G401 (cell line): ENCODE measurements around the gene SIDT2. TPM values are rescaled to one million over a fixed set of nuclear protein-coding genes. Genes with fewer than 3 reads are reported as not detected.

Experiments used
- DNase-seq: peaks from one replicate; pipeline ENCODE4 v3.0.0-alpha.2; 2015; ENCODE audit warnings: low spot score
- in situ Hi-C: cut with HindIII; loops from 2 replicates; pipeline ENCODE4 v1.10.0; 2016; ENCODE audit warnings: low sequenced_read_pairs, mixed read lengths
- total RNA-seq: library from RNA; depleted of rRNA; stranded (reverse); fragments of >200 nt; shearing (Covaris generic); gene quantifications from 2 replicates; pipeline ENCODE4 v1.2.3, GENCODE V29; 2014

The SIDT2 gene
- total RNA-seq, 1 experiment from 2014 or later, result 18.6 TPM

GRCh38 chr11:117187428-117187798, 8.9 kb downstream of the SIDT2 start:
- no peak for DNase-seq
- in situ Hi-C loops, result no loop called here

DNA sequence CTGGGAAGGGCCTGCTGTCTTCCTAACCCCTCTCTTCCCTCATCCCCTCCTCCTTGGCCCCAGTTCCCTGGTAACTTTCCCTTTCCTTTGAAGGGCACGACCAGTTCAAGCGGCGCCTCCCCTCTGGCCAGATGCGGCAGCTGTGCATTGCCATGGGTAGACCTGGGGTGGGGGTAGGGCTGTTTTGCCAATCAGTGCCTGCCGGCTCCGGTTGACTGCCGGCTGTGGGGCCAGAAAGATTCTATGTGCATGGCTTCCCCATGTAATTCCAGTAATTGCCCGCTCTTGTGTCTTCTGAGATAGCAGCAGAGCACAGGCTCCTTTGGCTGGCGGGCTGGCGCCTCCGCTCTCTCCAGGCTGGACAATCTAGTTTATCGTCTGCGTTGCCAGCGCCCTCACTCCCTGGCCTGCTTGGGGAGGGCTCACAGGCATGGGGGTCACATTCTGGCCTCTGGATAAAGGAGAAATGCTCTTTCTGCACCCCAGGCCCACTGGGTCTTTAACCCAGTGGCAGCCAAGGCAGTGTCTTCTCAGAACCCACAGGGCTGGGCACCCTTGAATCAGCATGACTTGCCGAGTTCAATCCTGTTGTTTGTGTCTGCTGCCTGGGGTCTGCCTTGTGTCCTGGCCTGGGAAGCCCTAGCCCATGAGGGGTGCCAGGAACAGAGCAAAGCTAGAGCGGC, 9.4 kb downstream of the SIDT2 start:
- DNase-seq, result no peak
- in situ Hi-C loops, result no loop called here

DNA sequence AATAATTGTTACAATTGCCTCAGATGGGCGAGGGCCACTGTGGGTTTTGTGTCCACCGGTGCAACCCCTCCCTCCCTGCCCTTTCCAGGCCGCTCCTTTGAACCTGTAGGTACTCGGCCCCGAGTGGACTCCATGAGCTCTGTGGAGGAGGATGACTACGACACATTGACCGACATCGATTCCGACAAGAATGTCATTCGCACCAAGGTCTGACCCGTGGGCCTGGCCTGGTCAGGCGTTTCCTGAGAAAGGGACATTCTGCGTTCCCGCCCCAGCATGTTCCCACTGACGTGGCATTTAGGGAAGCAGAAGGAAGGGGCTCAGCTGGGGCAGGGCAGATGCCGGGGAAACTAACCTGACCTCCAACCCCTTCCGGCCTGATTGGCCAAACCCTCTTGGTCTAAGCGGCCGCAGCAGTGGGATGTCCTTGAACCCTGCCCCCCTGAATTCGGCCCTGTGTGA, 10.1 kb downstream of the SIDT2 start:
- no peak for DNase-seq
- in situ Hi-C loops, result no loop called here

DNA sequence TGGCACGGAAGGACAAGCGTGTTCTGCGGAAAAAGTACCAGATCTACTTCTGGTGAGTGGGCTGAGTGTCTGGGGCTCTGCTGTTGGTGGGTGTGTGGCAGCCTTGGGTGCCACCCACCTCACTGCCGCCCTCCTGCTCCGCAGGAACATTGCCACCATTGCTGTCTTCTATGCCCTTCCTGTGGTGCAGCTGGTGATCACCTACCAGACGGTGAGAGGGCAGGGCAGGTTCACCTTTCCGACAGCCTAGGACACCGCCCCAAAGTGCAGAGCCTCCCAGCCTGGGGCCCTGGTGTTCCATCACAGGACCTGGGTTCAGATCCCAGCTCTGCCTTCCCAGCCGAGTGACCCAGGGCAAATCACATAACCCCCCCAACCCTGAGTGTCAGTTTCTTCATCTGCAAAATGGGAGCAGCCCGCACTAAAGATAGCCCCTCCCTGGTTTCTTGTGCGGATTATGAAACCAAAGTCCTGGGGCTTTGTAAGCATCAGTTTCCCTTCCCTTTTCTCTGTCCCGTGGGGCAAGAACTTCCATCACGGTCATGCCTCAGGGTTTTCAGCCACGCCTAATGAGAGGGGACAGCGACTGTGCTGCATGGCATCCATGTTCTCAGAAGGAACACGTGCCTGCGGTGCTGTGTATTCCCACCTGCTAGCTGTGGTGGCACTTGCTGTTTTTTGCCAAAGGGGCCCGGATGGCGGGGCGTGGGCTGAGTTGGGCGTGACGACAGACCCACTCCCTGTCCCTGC, 10.8 kb downstream of the SIDT2 start:
- in situ Hi-C loops, result no loop called here

GRCh38 chr11:117189941-117190544, 11.5 kb downstream of the SIDT2 start:
- in situ Hi-C loops, result no loop called here
- no peak for DNase-seq

More for the DNA sequence above, 10.8 kb downstream of the SIDT2 start:
- no peak for DNase-seq

DNA sequence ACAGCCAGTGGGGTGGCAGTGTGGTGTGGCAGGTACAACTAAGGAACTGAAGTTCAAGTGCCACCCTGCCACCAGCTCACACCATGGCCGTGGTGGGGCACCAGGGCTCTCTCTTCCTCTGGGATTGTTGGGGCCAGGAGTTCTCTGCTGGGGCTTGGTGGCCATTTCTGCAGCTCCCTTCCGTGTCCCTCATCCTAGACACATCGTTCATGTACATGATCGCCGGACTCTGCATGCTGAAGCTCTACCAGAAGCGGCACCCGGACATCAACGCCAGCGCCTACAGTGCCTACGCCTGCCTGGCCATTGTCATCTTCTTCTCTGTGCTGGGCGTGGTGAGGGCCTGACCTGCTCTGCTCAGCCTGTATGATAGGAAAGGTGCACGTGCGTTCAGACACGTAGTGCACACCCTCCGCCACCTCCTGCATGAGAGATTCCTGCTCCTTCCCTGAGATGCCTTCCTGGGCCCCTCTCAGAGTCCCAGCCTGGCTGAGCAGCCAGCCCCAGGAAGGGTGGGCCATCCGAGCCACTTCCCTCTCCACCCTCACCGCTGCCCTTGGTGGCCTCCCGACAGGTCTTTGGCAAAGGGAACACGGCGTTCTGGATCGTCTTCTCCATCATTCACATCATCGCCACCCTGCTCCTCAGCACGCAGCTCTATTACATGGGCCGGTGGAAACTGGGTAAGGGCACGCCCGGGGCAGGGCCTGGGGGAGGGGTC, 13.3 kb downstream of the SIDT2 start:
- no peak for DNase-seq
- in situ Hi-C loops, result no loop called here

DNA sequence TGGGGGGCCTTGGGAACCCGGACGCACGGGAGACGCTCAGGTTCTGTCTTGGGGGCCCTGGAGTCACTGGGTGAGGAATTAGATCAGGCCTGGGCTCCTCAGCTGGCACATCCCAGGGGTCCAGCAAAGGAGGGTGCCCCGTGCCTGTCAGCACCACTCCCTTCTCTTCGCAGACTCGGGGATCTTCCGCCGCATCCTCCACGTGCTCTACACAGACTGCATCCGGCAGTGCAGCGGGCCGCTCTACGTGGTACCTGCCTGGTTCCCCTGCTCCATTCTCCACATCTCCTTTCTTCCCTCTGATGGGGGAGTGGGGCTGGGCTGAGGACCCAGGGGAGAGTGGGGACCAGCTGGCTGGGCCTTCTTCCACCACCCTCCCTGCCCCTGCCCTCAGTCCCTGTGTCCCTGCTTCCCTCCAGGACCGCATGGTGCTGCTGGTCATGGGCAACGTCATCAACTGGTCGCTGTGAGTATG, 13.9 kb downstream of the SIDT2 start:
- in situ Hi-C loops, result no loop called here
- DNase-seq, result no peak

GRCh38 chr11:117193130-117194020, 14.8 kb downstream of the SIDT2 start:
- in situ Hi-C loops, result no loop called here
- no peak for DNase-seq

DNA sequence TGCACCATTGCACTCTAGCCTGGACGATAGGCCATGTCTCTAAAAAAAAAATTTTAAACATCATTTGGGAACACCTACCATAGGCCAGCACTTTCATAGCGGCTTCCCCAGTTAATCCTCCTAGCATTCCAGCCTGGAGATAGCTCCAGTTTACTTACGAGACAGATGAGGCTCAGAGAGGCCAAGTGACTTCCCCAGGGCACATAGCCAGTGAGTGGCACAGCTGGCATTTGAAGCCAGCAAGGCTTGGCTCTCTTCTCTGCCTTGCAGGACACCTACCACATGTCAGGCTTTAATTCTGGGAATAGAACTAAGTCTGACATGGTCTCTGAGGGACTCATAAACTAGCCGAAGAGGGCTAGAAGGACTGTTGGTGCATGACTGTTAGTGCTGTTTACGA, 15.7 kb downstream of the SIDT2 start:
- in situ Hi-C loops, result no loop called here
- DNase-seq, result no peak

DNA sequence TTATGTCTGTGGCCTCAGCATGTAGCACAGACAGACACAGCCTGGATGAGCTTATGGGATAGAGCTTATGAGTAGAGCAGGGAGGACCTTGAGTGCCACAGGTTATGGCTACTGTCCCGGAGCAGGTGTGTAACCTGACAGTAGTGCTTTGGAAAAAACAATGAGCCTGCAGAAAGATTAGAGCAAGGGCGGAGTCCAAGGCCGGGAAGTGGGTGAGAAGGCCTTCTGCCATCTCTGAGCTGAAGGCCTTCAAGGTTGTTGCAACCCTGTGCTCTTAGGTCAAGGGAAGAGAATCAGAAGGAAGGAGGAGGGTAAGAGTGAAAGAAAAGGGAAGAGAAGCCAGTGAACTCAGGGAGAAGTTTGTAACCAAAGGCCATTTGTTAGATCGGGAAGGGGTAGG, 16.7 kb downstream of the SIDT2 start:
- no peak for DNase-seq
- in situ Hi-C loops, result no loop called here

DNA sequence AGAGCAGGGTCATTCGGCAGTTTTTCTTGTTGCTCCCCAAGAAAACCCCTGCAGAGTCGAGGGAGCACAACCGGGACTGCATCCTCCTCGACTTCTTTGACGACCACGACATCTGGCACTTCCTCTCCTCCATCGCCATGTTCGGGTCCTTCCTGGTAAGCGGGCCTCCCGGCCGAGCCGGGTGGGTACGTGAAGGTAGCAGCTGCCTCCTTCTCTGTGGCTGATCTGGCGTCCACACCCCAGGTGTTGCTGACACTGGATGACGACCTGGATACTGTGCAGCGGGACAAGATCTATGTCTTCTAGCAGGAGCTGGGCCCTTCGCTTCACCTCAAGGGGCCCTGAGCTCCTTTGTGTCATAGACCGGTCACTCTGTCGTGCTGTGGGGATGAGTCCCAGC, 17.2 kb downstream of the SIDT2 start:
- DNase-seq, result no peak
- in situ Hi-C loops, result no loop called here

DNA sequence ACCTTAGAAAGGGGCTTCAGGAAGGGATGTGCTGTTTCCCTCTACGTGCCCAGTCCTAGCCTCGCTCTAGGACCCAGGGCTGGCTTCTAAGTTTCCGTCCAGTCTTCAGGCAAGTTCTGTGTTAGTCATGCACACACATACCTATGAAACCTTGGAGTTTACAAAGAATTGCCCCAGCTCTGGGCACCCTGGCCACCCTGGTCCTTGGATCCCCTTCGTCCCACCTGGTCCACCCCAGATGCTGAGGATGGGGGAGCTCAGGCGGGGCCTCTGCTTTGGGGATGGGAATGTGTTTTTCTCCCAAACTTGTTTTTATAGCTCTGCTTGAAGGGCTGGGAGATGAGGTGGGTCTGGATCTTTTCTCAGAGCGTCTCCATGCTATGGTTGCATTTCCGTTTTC, 18.5 kb downstream of the SIDT2 start:
- DNase-seq, result no peak

GRCh38 chr11:117197516-117198456, 19.2 kb downstream of the SIDT2 start:
- in situ Hi-C loops, result no loop called here
- DNase-seq, result no peak

More for the DNA sequence above, 18.5 kb downstream of the SIDT2 start:
- in situ Hi-C loops, result no loop called here

GRCh38 chr11:117198613-117199012, 20.1 kb downstream of the SIDT2 start:
- no peak for DNase-seq
- in situ Hi-C loops, result no loop called here

GRCh38 chr11:117199053-117199915, 20.7 kb downstream of the SIDT2 start, which contains the start of gene TAGLN:
TSS of gene TAGLN (plus strand) at chr11:117199370. CDS start at chr11:117203014, 3,644 bp downstream.
- peak; percentile 29 for DNase-seq
- in situ Hi-C loops, result no loop called here

DNA sequence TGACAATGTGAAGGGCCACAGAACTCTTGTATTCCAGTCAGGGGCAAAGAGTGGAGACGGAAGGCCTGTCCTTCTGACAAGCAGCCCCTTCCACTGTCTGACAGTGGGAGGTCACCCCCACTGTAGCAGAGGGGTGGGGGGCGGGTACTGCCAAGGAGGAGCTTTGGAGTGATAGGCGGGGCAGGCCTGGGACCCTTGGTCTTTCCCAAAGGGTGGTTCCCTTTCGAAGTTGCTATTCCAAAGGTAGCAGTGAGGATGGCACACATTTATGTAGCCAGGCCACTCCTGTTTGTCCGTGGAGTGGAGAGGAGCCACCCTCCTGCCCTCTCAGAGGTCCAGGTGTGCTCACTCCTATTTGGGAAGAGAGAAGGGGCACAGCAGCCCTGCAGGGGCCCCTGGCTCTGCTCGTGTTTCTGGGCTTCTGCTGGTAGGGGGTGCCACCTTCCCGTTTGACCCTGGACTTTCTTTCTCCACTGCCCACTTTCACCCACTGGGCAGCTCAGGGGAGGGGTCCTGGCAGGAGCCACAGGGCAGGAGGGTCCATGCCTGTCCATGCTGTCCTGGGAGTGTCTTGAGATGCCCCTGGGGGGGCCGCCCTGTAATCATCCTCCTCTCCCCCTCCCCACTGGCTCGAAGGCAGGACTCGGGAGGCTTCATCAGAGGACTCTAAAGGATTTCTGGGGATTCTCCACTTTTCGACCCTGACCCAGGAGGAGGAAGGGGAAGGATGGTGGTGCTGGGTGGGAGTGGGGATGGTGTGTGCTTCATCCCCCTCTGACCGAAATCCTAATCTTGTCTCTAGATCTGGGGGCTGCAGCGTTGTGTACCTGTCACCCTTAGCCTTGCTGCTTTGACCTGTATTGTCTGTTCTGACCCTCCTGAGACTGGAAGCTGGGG, 21.6 kb downstream of the SIDT2 start:
- no peak for DNase-seq
- in situ Hi-C loops, result no loop called here
